Measurements from ENCODE around the gene SVIL. TPM values are rescaled to one million over a fixed set of nuclear protein-coding genes. Genes with fewer than 3 reads are reported as not detected.
"Not testable (repeated sequence)": the region's sequence is repeated elsewhere in the genome, so short reads cannot be mapped to it uniquely, and the experiment has no call there.

SVIL gene
- total and polyA plus RNA-seq, 2 donors (not counting 1 experiment from before 2014, with no cell fraction given): 0.74 to 0.88 TPM

GRCh38 chr10:29628311-29628710 is 6.5 kb downstream of the SVIL start:
- no peak overlapping the region for H3K4me3 ChIP-seq (ENCODE audit: control extremely low read depth in 1 of 5, extremely low read depth in 1 of 5, insufficient read depth in 1 of 5, low read depth in 2 of 5, low read length in 4 of 5)
- Mint-ChIP-seq H3K27ac (no peak overlapping the region), H3K9me3 (ENCODE audit: insufficient read depth) (no peaks in the 10 kb centered on the region), H3K4me3 (no peak overlapping the region), H3K27me3 (no peaks in the 10 kb centered on the region), H3K4me1 (no peaks in the 10 kb centered on the region)
- DNase-seq (no peak), ATAC-seq (ENCODE audit: low read depth) (no peak)
- H3K4me2 ChIP-seq (replicated peaks; ENCODE audit: low read depth, low read length, poor library complexity, severe bottlenecking): no peak overlapping the region
- H2AFZ ChIP-seq (ENCODE audit: insufficient read depth, low read depth, low read length, poor library complexity, severe bottlenecking): no peak overlapping the region
- CTCF ChIA-PET: interaction anchor here (1.1 kb wide), 1 partner anchor 10 kb away, joined by 3 read pairs; no protein-coding TSS in a partner anchor
- no peaks in the 10 kb centered on the region for H4K20me1 ChIP-seq (ENCODE audit: control insufficient read depth, insufficient read depth, low read length, poor library complexity, severe bottlenecking)
- H3K4me1 ChIP-seq (ENCODE audit: control insufficient read depth in 2 of 2, insufficient read depth in 2 of 2, low read length in 2 of 2): no peaks in the 10 kb centered on the region
- POLR2A ChIA-PET: no interaction called here
- TF ChIP-seq CTCF (IDR thresholded peaks at IDR 0.05): no peak
- TF ChIP-seq EZH2 (IDR thresholded peaks at IDR 0.05; ENCODE audit: borderline replicate concordance, insufficient read depth, low read depth, low read length, poor library complexity, severe bottlenecking): no peak
- WGBS (ENCODE audit: insufficient coverage): 70% methylated on average over 3 of the region's 5 CpGs
- no peaks in the 10 kb centered on the region for H3K9me3 ChIP-seq (ENCODE audit: control extremely low read depth in 1 of 3, control insufficient read depth in 2 of 3, insufficient read depth in 1 of 3, low read length in 2 of 3)
- no peaks in the 10 kb centered on the region for H3K79me2 ChIP-seq (ENCODE audit: control insufficient read depth, insufficient read depth, low read length)
- intact Hi-C loops (cut with micrococcal nuclease): no loop called here
- H3K27me3 ChIP-seq (replicated peaks in 1 of 4; ENCODE audit: control extremely low read depth in 1 of 4, control insufficient read depth in 3 of 4, insufficient read depth in 4 of 4, low read length in 3 of 4): no peaks in the 10 kb centered on the region
- H3K36me3 ChIP-seq (replicated peaks in 1 of 2; ENCODE audit: control extremely low read depth in 1 of 2, control insufficient read depth in 1 of 2, extremely low read depth in 1 of 2, insufficient read depth in 2 of 2, low read length in 1 of 2): no peaks in the 10 kb centered on the region
- no peak overlapping the region for H3K27ac ChIP-seq (ENCODE audit: low read length in 2 of 2)
- no peak overlapping the region for H3K9ac ChIP-seq (ENCODE audit: low read length)

- Mint-ChIP-seq H3K4me3 (no peak overlapping the region), H3K9me3 (ENCODE audit: insufficient read depth) (no peaks in the 10 kb centered on the region), H3K4me1 (no peaks in the 10 kb centered on the region), H3K27ac (no peak overlapping the region), H3K27me3 (no peaks in the 10 kb centered on the region)
- Histone ChIP-seq H2AFZ (ENCODE audit: insufficient read depth, low read depth, low read length, poor library complexity, severe bottlenecking) (no peak overlapping the region), H3K27ac (ENCODE audit: low read length in 2 of 2) (no peak overlapping the region), H3K4me1 (ENCODE audit: control insufficient read depth in 2 of 2, insufficient read depth in 2 of 2, low read length in 2 of 2) (no peaks in the 10 kb centered on the region), H3K4me2 (replicated peaks; ENCODE audit: low read depth, low read length, poor library complexity, severe bottlenecking) (no peak overlapping the region), H4K20me1 (ENCODE audit: control insufficient read depth, insufficient read depth, low read length, poor library complexity, severe bottlenecking) (no peaks in the 10 kb centered on the region), H3K4me3 (ENCODE audit: control extremely low read depth in 1 of 5, extremely low read depth in 1 of 5, insufficient read depth in 1 of 5, low read depth in 2 of 5, low read length in 4 of 5) (no peak overlapping the region), H3K27me3 (replicated peaks in 1 of 4; ENCODE audit: control extremely low read depth in 1 of 4, control insufficient read depth in 3 of 4, insufficient read depth in 4 of 4, low read length in 3 of 4) (no peaks in the 10 kb centered on the region), H3K9ac (ENCODE audit: low read length) (no peak overlapping the region), H3K79me2 (ENCODE audit: control insufficient read depth, insufficient read depth, low read length) (no peaks in the 10 kb centered on the region), H3K36me3 (replicated peaks in 1 of 2; ENCODE audit: control extremely low read depth in 1 of 2, control insufficient read depth in 1 of 2, extremely low read depth in 1 of 2, insufficient read depth in 2 of 2, low read length in 1 of 2) (no peaks in the 10 kb centered on the region), H3K9me3 (ENCODE audit: control extremely low read depth in 1 of 3, control insufficient read depth in 2 of 3, insufficient read depth in 1 of 3, low read length in 2 of 3) (no peaks in the 10 kb centered on the region)
- intact Hi-C loops (cut with micrococcal nuclease): no loop called here
- WGBS (ENCODE audit: insufficient coverage): 100% methylated on average over 2 of the region's 7 CpGs
- DNase-seq (no peak), ATAC-seq (ENCODE audit: low read depth) (no peak)
- no peak for TF ChIP-seq CTCF (IDR thresholded peaks at IDR 0.05)
- no peak for TF ChIP-seq EZH2 (IDR thresholded peaks at IDR 0.05; ENCODE audit: borderline replicate concordance, insufficient read depth, low read depth, low read length, poor library complexity, severe bottlenecking)
- CTCF ChIA-PET: interaction anchor here (1.1 kb wide), 1 partner anchor 9 kb away, joined by 3 read pairs; no protein-coding TSS in a partner anchor
- POLR2A ChIA-PET: no interaction called here
These were observed 7.3 kb downstream of the SVIL start for GRCh38 chr10:29627201-29628132.

- H3K9me3 Mint-ChIP-seq (ENCODE audit: insufficient read depth); H3K36me3 ChIP-seq (replicated peaks in 1 of 2; ENCODE audit: control extremely low read depth in 1 of 2, control insufficient read depth in 1 of 2, extremely low read depth in 1 of 2, insufficient read depth in 2 of 2, low read length in 1 of 2); H4K20me1 ChIP-seq (ENCODE audit: control insufficient read depth, insufficient read depth, low read length, poor library complexity, severe bottlenecking); H3K27ac ChIP-seq (ENCODE audit: low read length in 2 of 2); H3K27me3 Mint-ChIP-seq; H3K27ac Mint-ChIP-seq; H2AFZ ChIP-seq (ENCODE audit: insufficient read depth, low read depth, low read length, poor library complexity, severe bottlenecking); H3K4me3 ChIP-seq (ENCODE audit: control extremely low read depth in 1 of 5, extremely low read depth in 1 of 5, insufficient read depth in 1 of 5, low read depth in 2 of 5, low read length in 4 of 5); H3K4me1 Mint-ChIP-seq; H3K9ac ChIP-seq (ENCODE audit: low read length); H3K9me3 ChIP-seq (ENCODE audit: control extremely low read depth in 1 of 3, control insufficient read depth in 2 of 3, insufficient read depth in 1 of 3, low read length in 2 of 3); ATAC-seq (ENCODE audit: low read depth); H3K4me3 Mint-ChIP-seq; CTCF ChIA-PET; H3K4me1 ChIP-seq (ENCODE audit: control insufficient read depth in 2 of 2, insufficient read depth in 2 of 2, low read length in 2 of 2); H3K27me3 ChIP-seq (replicated peaks in 1 of 4; ENCODE audit: control extremely low read depth in 1 of 4, control insufficient read depth in 3 of 4, insufficient read depth in 4 of 4, low read length in 3 of 4); H3K79me2 ChIP-seq (ENCODE audit: control insufficient read depth, insufficient read depth, low read length); intact Hi-C loops (cut with micrococcal nuclease); H3K4me2 ChIP-seq (replicated peaks; ENCODE audit: low read depth, low read length, poor library complexity, severe bottlenecking); POLR2A ChIA-PET; DNase-seq: not testable (repeated sequence)
- 100% methylated on average over 2 of the region's 6 CpGs for WGBS (ENCODE audit: insufficient coverage)
These were observed 10.4 kb downstream of the SVIL start for GRCh38 chr10:29624357-29624756.
